GM19397 (cell line): ENCODE results near the gene PIP4K2A.

Source experiments
- ATAC-seq: cut with Tn5 transposase; IDR thresholded peaks from one replicate; pipeline ENCODE4 v1.9.1; 2021; ENCODE audit warnings: mild to moderate bottlenecking, moderate library complexity; ENCODE audit not compliant: unreplicated experiment

PIP4K2A gene

DNA sequence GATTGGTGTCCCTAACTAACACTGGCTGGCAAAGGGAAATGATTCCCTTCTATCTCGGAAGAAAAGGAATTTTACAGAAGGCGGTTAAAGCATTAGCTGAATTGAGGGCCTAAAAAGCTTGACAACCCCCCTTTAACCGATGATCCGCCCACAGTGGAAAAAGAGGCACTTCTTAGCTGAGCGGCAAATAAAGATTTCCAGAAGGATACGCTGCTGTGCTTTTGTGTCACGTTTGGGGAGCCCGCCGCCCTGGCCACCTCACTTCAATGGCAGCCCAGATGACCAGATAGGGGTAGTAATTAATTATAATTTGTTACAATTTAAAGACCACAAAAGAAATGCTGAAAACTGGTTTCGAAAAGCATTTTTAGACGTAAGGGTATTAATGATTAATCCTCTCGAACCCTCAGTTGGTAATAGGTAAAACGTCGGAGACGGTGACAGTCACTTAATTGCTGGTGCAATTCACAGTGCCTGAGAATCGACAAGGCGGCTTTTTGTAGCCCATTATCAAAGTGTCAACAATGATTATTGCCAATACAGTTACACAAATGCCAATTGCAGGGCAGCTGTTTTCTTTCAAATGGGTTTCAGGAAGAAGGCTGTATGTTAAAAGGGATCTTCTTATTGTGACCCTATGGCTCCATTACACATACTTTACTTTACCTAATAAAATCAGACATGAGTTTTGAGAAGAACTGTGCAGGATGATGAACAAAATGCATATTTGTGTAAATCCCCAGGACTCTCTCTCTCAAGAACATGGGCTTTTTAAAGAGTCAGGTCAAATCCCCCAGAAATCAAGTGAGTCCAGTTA, 154.1 kb downstream of the PIP4K2A start:
- ATAC-seq = no peak

DNA sequence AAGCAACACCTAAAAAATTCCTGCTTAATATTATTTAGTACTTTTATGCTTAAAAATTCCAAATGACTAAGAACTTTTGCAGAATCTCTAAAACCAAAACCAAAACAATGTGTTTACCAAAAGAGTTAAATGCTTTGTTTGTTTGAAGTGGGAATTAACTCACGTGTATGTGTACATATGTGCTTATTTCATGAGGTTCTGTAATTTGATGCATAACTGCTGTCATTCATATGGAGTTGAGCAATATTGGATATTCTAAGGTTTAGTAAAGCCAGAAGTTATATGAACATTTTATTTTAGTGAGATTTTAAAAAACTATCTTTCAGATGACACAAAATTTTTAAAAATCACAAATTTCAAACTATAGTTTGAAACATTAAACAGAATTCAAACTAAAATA, 157.1 kb downstream of the PIP4K2A start:
- ATAC-seq = no peak

DNA sequence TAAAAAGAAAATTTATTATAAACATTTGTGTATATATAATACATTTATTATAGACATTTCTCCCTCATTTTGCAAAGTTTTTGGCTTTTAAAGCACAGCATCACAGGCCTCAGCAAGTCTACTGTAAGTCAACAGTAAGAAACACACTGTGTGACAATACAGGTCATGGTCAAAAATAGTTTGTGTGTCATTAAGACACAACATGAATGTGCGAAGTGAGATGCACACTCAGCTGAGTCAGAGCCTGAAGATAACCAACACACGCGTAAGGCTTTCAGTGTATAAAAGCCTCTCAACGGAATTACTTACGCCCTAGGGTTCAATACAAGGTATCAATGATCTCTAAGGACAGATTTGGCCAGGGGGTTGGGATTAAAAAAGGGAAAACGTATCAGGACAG, 157.6 kb downstream of the PIP4K2A start:
- ATAC-seq = no peak

DNA sequence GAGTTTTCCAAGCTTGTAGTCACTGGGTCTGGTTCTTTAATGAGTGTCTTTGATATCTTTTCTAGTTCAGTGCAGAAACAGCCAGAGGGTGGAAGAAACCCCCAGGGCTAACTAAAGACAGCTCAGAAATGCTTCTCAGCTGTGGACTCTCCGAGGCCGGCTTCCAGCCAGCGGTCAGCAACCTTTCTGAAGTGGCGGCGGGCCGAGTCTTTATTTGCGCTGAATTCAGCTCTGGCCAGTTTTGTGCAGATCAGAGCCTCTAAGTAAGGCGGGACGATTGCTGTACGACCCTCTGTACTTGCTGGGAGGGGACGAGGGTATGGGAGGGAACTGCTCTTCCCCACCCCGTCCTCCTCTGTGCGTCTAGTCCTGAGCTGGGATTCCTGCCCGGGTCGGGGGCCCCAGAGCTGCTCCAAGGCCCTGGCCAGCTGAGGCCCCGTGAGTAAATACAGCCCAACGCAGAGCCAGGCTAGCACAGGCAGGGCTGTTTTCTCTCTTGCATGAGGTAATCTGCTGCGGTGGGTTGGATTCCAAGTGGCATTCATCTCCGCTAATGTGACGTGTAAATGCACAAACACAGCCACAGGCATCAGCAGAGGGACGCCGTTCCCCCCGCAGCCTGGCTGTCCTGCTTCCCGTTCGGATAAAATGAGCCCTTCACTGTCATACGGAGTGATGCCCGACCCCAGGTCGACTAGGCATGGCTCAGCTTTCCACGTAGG, 159.8 kb downstream of the PIP4K2A start:
- ATAC-seq = no peak

DNA sequence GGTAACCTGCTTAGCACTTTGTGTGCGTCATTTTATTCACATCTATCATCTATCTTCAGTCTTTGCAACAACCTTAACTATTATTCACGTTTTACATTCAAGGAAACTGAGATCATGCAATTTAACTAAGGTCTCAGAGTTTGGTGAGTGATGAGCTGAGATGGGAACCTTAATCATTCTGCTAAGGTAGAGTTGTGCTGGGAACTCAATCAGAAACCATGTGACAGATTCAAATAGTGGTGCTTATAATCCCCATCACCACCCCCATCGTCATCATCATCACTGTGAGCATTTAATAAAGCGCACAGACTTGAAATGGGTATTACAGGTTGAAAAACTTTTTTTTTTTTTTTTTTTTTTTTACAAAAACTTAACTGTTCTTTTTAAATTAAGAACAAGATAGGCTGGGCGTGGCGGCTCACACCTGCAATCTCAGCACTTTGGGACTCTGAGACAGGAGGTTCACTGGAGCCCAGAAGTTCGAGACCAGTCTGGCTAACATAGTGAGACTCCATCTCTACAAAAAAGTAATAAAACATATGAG, 160.9 kb downstream of the PIP4K2A start:
- ATAC-seq = no peak

DNA sequence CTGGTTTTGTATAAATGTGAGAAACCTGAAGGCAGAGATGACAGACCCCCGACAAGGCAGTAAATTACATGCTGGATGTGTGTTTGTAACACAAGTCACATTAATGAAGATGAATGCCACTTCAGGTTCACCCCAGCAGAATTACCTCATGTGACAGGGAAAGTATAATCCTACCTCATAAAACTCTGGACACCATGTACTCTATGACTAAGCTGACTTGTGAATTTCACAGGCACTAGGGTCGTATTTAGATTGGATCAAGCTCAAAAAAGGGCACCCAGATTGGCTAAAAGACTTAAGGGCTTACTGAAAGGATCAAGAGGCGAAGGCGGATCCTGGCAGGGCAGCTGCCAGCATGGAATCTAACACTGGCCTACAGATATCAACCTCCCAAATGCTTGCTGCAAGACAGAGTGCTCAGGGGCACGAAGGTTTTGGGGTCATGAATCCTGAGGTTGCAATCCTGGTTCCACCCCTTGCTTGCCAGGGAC, 161.4 kb downstream of the PIP4K2A start:
- ATAC-seq = no peak

DNA sequence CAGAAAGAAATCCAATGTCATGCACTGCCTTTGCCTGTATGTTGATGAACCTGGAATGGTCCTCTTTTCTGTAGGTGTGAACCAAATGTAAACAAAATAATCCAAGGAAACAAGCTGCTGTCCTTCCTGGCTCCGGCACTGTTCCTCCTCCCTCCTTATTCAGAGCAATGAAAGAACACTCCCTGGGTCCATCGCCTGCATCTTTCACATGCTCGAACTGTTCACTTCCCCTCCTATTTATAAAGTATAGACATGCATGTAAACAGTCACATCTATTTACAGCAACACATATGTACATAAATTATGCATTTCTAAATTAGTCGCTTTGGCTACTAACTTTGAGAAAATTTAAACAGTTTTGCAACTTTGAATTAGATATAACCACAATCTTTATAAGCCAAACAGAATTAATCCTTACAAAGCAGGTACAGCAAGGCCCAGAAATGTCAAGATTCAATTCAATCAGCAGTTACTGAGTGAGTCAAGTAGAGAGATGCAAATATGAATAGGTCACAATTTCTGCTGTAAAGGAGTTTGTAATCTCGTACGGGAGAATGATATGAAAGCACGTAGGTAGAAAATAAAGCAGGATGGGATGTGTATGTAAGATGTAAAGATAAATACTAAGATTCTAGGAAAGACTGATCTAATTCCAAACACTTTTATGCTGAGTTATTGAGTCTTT, 162.6 kb downstream of the PIP4K2A start:
- no peak for ATAC-seq

DNA sequence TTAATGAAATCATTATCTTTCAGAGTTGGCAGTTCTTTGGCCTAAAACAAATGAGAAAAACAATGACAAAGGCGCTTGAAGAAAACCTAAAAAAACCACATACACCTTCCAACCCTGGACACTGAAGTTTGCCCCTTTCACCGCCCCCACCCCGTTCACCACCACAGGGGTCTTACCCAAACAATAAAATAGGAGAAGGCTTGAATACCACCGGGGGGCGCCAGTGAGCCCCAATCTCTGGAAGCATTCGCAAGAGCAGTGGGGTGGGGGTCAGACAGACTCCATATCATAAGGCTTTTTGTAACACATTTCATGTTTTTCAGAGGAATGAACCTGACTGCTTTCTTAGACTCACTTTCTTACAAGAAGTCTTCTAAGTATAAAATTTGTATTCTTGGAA, 163.6 kb downstream of the PIP4K2A start:
- no peak for ATAC-seq

DNA sequence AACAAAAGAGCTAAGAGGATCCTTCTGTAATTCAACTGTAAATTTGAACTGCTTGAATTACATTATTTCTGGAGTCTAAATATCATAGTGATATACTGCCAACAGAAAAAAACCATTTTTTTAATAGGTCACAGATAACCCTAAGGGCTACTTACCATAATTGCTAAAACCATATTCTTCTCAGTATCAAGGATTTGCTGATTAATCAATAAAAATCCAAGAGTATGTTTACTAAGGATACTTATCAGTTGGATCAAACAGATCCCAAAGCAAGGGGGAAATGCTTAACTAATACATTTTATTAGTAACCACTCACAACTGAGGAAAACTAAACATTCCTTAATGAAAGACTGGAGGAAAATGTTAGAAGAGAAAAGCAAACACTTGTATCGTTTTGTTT, 166.0 kb downstream of the PIP4K2A start:
- no peak for ATAC-seq

DNA sequence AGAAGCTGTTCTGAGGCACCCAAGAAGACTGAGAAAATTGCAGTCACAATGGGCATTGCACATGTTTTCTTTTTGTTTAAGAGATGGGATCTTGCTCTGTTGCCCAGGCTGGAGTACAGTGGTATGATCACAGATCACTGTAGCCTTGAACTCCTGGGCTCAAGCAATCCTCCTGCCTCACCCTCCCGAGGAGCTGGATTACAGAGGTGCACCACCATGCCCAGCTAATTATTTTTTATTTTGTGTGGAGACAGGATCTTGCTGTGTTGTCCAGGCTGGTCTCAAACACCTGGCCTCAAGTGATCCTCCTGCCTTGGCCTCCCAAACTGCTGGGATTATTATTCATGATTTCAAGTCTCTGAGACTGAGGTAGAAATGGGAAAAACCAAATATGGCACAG, 168.7 kb downstream of the PIP4K2A start:
- no peak for ATAC-seq

DNA sequence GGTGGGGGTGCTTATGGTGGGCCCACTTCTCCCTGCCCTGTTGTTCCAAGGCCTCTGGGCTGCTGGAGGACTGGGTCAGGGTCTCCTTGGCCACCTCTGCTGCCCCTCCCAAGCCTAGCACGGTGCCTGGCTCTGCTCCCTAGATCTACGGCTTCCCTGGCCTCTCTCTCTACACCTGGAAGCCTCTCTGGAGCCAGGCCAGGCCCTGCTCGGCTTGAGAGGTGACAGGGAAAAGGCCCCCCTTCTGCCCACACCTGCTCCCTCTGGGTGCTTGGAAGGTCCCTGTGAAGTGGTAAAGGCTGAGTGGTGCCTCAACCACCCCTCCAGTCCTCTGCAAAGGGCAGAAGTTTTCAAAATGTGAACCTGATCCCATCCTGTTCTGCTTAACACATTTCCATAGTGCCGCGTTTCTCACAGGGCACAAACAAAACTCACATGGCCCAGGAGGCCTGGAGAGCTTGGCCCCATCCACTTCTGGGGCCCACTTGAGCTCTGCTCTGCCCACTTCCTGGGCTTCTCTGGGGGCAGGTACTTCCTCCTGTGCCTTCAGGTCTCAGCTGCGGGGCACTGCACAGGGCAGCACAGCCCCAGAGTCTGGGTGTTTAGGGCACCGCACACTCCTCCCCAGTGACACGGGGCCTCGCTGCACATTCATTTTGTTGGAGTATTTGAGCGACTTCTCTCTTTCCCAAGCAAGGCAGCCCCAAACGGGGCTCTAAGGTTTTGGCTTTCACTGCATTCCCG, 169.9 kb downstream of the PIP4K2A start:
- no peak for ATAC-seq

DNA sequence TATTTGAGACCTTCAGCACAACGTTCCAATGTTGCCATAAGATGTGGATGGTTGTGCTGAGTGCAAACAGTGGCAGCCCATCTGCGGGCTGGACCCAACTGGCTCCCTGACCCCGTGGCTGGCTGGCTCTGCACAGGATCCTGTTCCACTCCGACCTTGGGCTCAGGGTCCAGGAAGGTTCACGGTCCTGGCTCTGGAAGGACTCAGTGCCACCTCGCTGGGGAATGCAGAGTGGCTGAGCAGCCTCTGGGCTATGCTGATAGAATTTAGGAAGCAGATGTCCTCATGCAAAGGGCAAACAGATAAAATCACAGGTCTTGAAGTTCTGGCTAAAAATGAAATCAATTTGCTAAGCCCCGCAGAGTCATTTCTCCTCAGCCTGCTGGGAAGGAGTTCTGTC, 171.6 kb downstream of the PIP4K2A start:
- no peak for ATAC-seq

DNA sequence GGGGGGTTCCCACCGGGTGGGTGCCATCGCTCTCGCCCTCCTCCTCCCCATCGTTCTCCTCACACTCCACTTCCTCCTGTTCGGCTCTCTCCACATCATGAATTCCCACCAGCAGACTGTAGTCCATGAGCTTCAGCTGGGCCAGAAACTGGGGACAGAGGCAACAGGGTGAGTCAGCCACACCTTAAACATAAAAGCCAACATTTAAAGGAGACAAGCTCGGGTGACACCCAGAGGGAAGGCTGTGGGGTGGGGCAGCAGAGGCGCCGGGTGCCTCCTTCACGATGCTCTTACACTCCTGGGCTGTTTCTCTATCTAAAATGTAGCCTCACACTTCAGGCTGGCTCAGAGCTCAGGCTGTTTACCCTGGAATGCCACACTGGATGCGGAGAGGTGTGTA, 172.5 kb downstream of the PIP4K2A start:
- no peak for ATAC-seq

DNA sequence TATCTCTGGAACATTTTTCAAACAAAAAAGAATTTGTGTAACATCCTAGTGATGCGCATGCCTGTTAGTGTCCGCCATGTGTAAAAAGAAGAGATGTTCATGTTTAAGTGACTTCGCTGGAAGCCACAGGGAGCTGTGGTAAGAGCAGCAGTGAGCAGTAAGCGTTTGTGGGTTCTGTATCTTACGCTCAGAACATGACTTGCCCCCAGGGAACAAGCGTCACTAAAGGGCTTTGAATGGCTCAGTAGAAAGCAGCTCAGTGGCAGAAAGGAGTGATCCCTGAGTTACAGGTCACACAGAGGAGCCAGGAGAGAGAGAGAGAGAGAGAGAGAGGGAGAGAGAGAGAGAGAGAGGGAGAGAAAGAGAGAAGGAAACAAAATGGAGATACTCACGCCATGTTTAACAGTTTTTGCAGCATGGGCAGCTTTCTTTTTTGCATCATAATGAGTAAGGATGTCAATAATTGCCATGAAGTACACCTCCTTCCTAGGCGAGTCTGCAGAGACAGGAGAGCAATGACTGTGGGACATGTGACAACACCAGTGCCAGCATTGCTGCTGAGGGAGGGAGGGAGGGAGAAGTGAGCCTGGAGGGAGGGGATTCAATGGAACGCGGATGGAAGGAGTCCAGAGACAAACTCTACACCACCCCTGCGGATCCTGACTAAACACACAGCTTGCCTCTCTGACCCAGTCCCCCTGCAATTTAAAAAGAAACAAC, 174.6 kb downstream of the PIP4K2A start:
- ATAC-seq = no peak

DNA sequence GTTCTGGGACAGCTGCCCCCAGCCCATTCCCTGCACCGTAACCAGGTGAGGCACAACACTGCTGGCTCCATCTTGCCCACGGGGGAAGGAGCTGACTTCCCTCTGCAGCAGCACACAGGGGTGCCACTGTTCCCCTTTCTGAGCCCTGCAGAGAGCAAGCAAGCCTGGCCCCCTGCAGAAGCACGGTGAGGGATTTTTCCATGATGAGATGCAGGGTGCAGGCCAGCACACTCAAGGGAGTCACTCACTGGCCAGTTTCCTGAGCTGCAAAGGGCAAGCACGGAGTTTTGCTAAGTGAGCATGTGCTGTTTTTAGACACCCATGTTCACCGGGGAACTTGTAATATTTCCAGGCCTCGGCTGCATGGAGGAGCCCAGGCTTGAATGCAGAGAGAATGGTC, 176.6 kb downstream of the PIP4K2A start:
- ATAC-seq = no peak

DNA sequence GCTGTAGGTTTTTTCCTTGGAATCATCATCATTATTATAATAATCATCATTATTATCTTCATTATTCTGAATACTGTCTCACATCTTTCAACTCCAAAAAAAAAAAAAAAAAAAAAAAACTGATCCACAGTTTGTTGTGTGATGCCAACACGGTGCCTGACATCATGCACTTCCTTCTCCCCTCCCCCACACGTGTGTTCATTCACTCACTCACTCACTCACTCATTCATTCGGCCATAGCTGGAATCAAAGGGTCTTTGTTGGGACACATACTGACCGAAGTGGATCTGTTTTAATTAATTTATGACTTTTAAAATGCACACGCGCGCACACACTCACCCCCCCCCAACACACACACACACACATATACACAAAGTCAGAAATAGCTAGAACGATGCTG, 177.8 kb downstream of the PIP4K2A start:
- no peak for ATAC-seq

DNA sequence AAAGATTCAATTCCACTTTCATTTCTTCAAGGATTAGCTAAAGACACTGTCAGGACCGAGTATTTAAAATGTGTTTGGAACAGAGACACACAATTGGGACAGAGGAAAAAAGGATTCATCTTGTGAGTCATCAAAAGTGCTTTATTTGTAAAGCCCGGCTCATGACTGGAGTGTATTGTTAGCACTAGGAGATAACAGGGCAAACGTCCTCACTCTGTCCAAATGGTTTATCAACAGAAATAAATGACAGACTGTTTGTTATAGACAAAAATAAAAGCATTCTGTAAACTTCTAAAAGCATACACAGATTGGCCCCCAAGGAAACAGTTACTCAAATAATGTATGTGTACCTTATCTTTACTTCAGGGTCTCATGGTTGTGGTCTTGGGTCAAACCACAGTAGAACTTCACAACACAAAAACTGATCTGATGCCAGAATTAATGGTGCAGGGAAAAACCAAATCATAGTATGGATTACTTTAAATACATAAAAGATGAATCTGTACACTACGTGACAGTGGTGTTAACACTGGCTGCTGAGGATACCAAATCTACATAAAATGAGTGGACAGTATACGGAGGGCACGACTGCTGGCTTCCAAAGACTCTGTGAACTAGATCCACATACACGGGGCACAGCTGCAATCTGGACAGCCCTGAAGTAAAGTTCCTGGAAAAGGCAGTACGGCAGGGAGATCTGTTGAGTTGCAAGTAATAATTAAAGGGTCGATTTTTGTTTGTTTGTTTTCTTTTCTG, 179.4 kb downstream of the PIP4K2A start:
- ATAC-seq = no peak

DNA sequence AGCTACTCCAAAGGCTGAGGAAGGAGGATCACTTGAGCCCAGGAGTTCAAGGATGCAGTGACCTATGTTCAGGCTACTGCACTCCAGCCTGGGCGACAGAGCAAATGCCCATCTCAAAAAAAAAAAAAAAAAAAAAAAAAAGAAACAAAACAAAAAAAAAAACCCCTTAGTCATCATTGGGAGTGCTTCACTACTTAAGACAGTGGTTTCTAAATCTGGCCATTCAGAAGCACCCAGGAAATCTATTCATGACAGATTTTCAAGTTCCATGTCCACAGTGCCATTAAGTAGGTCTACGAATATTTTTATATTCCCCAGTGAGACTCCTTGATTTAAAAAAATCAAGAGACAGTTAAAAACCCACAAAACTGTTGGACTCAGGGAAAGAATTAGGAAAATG, 182.9 kb downstream of the PIP4K2A start:
- no peak for ATAC-seq

DNA sequence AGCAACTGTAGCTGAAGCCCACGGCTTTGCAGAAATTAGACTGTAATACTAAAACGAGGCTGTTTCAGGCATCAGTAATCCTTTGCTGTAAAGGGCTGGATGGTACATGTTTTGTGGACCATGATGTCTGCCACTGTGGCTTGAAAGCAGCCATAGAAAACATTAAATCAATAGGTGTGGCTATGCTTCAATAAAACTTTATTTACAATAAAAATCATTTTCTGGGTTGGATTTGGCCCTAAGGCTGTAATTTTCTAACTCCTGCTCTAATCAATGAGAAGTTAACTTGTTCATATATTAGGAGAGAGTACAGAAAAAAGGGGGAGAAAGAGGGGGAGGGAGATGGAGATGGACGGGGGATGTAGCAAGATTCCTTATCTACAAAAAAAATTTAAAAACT, 183.4 kb downstream of the PIP4K2A start:
- no peak for ATAC-seq
